Astrocyte (in vitro differentiated cells and primary cell): Measurements from ENCODE around the gene POMGNT1.

Experiments used
- EZH2 ChIP-seq: IDR thresholded peaks from 2 replicates; pipeline ENCODE4 v1.6.1; 2012; ENCODE audit warnings: mild to moderate bottlenecking, low read length, inconsistent platforms; ENCODE audit not compliant: insufficient read depth
- TF ChIP-seq, protein P1 (sequence below): IDR thresholded peaks from 2 replicates; pipeline ENCODE4 v1.5.1; 2011; ENCODE audit warnings: low read depth, mild to moderate bottlenecking, inconsistent platforms, low read length, moderate library complexity; ENCODE audit not compliant: insufficient read depth

DNA sequence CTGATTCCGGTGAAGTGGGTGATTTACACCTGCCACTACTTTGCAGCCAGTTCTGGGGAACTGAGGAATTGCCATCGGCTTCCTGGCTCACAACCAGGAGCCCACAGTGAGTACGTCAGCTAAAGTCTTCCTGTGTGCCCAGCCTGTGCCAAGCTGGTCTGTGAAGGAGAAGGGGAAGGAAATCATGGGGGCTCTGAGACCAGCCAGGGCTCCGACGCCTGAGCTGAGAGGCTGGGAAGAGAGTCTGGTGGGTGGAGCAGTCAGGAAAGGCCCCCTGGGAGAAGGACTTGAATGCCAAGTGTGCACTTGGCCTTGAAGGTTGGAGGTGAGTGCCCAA, 6.1 kb upstream of the POMGNT1 start:
- TF ChIP-seq, protein P1, sequence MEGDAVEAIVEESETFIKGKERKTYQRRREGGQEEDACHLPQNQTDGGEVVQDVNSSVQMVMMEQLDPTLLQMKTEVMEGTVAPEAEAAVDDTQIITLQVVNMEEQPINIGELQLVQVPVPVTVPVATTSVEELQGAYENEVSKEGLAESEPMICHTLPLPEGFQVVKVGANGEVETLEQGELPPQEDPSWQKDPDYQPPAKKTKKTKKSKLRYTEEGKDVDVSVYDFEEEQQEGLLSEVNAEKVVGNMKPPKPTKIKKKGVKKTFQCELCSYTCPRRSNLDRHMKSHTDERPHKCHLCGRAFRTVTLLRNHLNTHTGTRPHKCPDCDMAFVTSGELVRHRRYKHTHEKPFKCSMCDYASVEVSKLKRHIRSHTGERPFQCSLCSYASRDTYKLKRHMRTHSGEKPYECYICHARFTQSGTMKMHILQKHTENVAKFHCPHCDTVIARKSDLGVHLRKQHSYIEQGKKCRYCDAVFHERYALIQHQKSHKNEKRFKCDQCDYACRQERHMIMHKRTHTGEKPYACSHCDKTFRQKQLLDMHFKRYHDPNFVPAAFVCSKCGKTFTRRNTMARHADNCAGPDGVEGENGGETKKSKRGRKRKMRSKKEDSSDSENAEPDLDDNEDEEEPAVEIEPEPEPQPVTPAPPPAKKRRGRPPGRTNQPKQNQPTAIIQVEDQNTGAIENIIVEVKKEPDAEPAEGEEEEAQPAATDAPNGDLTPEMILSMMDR, result no peak
- TF ChIP-seq EZH2, result no peak
